ENCODE results near the gene CASS4.

- TF ChIP-seq POLR2AphosphoS5 (IDR thresholded peaks at IDR 0.05; ENCODE audit: insufficient read depth in 1 of 2, low read depth in 1 of 2) (no peak), CTCF (IDR thresholded peaks at IDR 0.05) (no peak)
These were observed 26.2 kb downstream of the CASS4 start for GRCh38 chr20:56438284-56438683.
